Vagina (tissue), 2 donors: ENCODE data around the gene PIGN. TPM values are rescaled to one million over a fixed set of nuclear protein-coding genes. Genes with fewer than 3 reads are reported as not detected.

ENCODE experiments used
- DNase-seq, 2 donors: peaks; one replicate each; pipeline ENCODE4 v3.0.0-alpha.2; 2017; ENCODE audit errors: extremely low spot score in 2 of 2
- H3K27ac ChIP-seq: fragments of 200-600 bp; sonication (generic); one replicate; pipeline ENCODE4 v1.5.1; 2019
- H3K27me3 ChIP-seq: fragments of 200-600 bp; sonication (generic); one replicate; pipeline ENCODE4 v1.5.1; 2019
- H3K36me3 ChIP-seq, 2 donors: fragments of 200-600 bp; sonication (generic); one replicate each; pipeline ENCODE4 v1.5.1; 2017 to 2019
- H3K4me1 ChIP-seq: fragments of 200-600 bp; sonication (generic); one replicate; pipeline ENCODE4 v1.5.1; 2019
- H3K4me3 ChIP-seq, 2 donors: fragments of 200-600 bp; sonication (generic); 1 replicate in 1 of 2; 2 replicates in 1 of 2; pipeline ENCODE4 v1.5.1; 2016 to 2019
- H3K9me3 ChIP-seq: fragments of 200-600 bp; sonication (generic); one replicate; pipeline ENCODE4 v1.5.1; 2019
- POLR2A ChIP-seq, 2 donors: fragments of 450-650 bp; IDR thresholded peaks; one replicate each; pipeline ENCODE4 v1.6.1; 2017; ENCODE audit warnings: antibody characterized with exemption in 2 of 2, mild to moderate bottlenecking in 2 of 2, moderate library complexity in 2 of 2
- POLR2AphosphoS5 ChIP-seq, 2 donors: sonication (generic); formaldehyde crosslinking; IDR thresholded peaks; one replicate each; pipeline ENCODE4 v1.9.0; 2017; ENCODE audit warnings: antibody characterized with exemption in 2 of 2, mild to moderate bottlenecking in 2 of 2, low read depth in 1 of 2; ENCODE audit not compliant: insufficient read depth in 1 of 2
- intact Hi-C: fragments of 100-400 bp; cut with DNase I; formaldehyde crosslinking; loops from one replicate; pipeline ENCODE4 v1.15.1; 2023
- total RNA-seq: library from RNA; depleted of rRNA; stranded (reverse); fragments of >200 nt; gene quantifications from one replicate; pipeline ENCODE4 v1.2.3, GENCODE V29; 2016
- TF ChIP-seq, protein P1 (sequence below), 3 experiments: fragments of 450-650 bp in 2 of 3; fragments of 200-600 bp in 1 of 3; sonication (generic) in 1 of 3; IDR thresholded peaks; one replicate each; pipeline ENCODE4 v1.5.1; 2017 to 2019; ENCODE audit warnings: antibody characterized with exemption in 3 of 3, mild to moderate bottlenecking in 2 of 3, moderate library complexity in 2 of 3

The PIGN gene
- total RNA-seq, 1 donor from 2014 or later, result 34.4 TPM

DNA sequence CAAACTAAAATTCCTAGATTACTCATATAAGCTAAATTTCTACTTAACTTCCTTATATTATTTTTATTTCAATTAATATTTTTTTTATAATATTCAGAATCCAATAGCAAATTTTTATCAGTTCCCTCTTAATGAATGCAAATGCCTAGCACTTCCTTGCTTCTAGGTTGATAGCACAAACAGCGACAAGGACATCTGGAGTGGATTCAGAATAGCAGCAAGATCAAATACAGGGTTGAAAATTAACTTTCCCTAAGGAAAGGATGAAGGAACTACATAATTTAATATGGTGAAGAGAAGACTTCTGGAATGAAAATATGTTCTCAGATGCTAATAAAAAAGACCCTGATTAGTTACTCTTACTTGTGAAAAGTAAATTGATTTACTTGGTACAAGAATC lies 64.5 kb downstream of the PIGN start:
- Histone ChIP-seq H3K27ac (no peak overlapping the region), H3K36me3 (no peaks in the 10 kb centered on the region), H3K27me3 (no peaks in the 10 kb centered on the region), H3K4me1 (no peaks in the 10 kb centered on the region), H3K4me3 (no peak overlapping the region), H3K9me3 (no peaks in the 10 kb centered on the region)
- no peak for DNase-seq
- intact Hi-C loops, result loop anchor here (10.0 kb wide), 1 partner anchor 548 kb away; no protein-coding TSS in a partner anchor
- TF ChIP-seq, protein P1, sequence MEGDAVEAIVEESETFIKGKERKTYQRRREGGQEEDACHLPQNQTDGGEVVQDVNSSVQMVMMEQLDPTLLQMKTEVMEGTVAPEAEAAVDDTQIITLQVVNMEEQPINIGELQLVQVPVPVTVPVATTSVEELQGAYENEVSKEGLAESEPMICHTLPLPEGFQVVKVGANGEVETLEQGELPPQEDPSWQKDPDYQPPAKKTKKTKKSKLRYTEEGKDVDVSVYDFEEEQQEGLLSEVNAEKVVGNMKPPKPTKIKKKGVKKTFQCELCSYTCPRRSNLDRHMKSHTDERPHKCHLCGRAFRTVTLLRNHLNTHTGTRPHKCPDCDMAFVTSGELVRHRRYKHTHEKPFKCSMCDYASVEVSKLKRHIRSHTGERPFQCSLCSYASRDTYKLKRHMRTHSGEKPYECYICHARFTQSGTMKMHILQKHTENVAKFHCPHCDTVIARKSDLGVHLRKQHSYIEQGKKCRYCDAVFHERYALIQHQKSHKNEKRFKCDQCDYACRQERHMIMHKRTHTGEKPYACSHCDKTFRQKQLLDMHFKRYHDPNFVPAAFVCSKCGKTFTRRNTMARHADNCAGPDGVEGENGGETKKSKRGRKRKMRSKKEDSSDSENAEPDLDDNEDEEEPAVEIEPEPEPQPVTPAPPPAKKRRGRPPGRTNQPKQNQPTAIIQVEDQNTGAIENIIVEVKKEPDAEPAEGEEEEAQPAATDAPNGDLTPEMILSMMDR (IDR thresholded peaks at IDR 0.05), result no peak
- TF ChIP-seq POLR2AphosphoS5 (IDR thresholded peaks at IDR 0.05; ENCODE audit: insufficient read depth in 1 of 2, low read depth in 1 of 2) (no peak), POLR2A (IDR thresholded peaks at IDR 0.05) (no peak)

- intact Hi-C loops, result loop anchor here (10.0 kb wide), 1 partner anchor 545 kb away; no protein-coding TSS in a partner anchor
- TF ChIP-seq, protein P1 (IDR thresholded peaks at IDR 0.05), result no peak
- TF ChIP-seq POLR2A (IDR thresholded peaks at IDR 0.05), result no peak
- no peak for TF ChIP-seq POLR2AphosphoS5 (IDR thresholded peaks at IDR 0.05; ENCODE audit: insufficient read depth in 1 of 2, low read depth in 1 of 2)
- no peak overlapping the region for H3K4me3 ChIP-seq
These were observed 67.0 kb downstream of the PIGN start for GRCh38 chr18:62119884-62120283.

GRCh38 chr18:62118328-62118727 lies 68.5 kb downstream of the PIGN start:
- H3K36me3 ChIP-seq, result no peaks in the 10 kb centered on the region
- intact Hi-C loops, result no loop called here
- no peaks in the 10 kb centered on the region for H3K4me1 ChIP-seq
- no peak for TF ChIP-seq POLR2AphosphoS5 (IDR thresholded peaks at IDR 0.05; ENCODE audit: insufficient read depth in 1 of 2, low read depth in 1 of 2)
- TF ChIP-seq, protein P1 (IDR thresholded peaks at IDR 0.05), result no peak
- no peak for TF ChIP-seq POLR2A (IDR thresholded peaks at IDR 0.05)
- no peak overlapping the region for H3K27ac ChIP-seq
- H3K4me3 ChIP-seq, result no peak overlapping the region
- no peak for DNase-seq
- no peaks in the 10 kb centered on the region for H3K27me3 ChIP-seq
- no peaks in the 10 kb centered on the region for H3K9me3 ChIP-seq

More at GRCh38 chr18:62119884-62120283, 67.0 kb downstream of the PIGN start:
- no peak for DNase-seq
- Histone ChIP-seq H3K9me3 (no peaks in the 10 kb centered on the region), H3K36me3 (no peaks in the 10 kb centered on the region), H3K4me1 (no peaks in the 10 kb centered on the region), H3K27ac (no peak overlapping the region), H3K27me3 (no peaks in the 10 kb centered on the region)

DNA sequence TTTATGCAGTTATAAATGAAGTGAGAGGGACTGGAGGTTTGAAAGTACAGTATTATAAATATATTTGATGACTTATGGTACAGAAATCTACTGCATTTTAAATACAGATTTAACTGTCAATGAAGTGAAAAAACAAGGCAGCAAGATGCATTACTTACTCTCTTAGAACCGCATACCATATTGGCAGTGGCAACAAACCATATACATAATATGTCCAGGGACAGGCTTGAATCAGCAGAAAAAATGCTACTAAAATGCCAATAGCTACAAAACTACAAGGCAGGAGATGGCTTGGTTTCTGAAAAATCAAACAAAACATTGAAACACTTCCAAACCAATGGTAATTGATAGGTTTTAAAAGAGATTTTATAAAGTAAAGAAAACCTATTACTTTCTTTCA lies 77.2 kb downstream of the PIGN start:
- no peaks in the 10 kb centered on the region for H3K36me3 ChIP-seq
- intact Hi-C loops, result no loop called here
- no peaks in the 10 kb centered on the region for H3K27me3 ChIP-seq
- no peak overlapping the region for H3K4me3 ChIP-seq
- H3K9me3 ChIP-seq, result no peaks in the 10 kb centered on the region
- no peaks in the 10 kb centered on the region for H3K4me1 ChIP-seq
- DNase-seq, result no peak
- TF ChIP-seq POLR2AphosphoS5 (IDR thresholded peaks at IDR 0.05; ENCODE audit: insufficient read depth in 1 of 2, low read depth in 1 of 2) (no peak), POLR2A (IDR thresholded peaks at IDR 0.05) (no peak)
- TF ChIP-seq, protein P1 (IDR thresholded peaks at IDR 0.05), result no peak
- H3K27ac ChIP-seq, result no peak overlapping the region

- TF ChIP-seq POLR2AphosphoS5 (IDR thresholded peaks at IDR 0.05; ENCODE audit: insufficient read depth in 1 of 2, low read depth in 1 of 2), result no peak
- no peak for TF ChIP-seq POLR2A (IDR thresholded peaks at IDR 0.05)
- TF ChIP-seq, protein P1 (IDR thresholded peaks at IDR 0.05), result no peak
- H3K27ac ChIP-seq, result no peak overlapping the region
- no peaks in the 10 kb centered on the region for H3K36me3 ChIP-seq
- DNase-seq, result no peak
- H3K27me3 ChIP-seq, result no peaks in the 10 kb centered on the region
- H3K4me3 ChIP-seq, result no peak overlapping the region
- no peaks in the 10 kb centered on the region for H3K4me1 ChIP-seq
- H3K9me3 ChIP-seq, result no peaks in the 10 kb centered on the region
- intact Hi-C loops, result no loop called here
These were observed 79.0 kb downstream of the PIGN start for GRCh38 chr18:62107881-62108280.
